IMR-90 (cell line): Measurements from ENCODE around the gene IFRD2.

Experiments used
- BHLHE40 ChIP-seq: fragments of 150-350 bp; IDR thresholded peaks from 2 replicates; pipeline ENCODE4 v1.6.1; 2016; ENCODE audit warnings: mild to moderate bottlenecking, low read depth, low read length
- CEBPB ChIP-seq: IDR thresholded peaks from 2 replicates; pipeline ENCODE4 v1.6.1; 2012; ENCODE audit warnings: low read depth, low read length, improper control_type of control experiment
- CHD1 ChIP-seq: IDR thresholded peaks from 2 replicates; pipeline ENCODE4 v1.6.1; 2012; ENCODE audit warnings: low read depth, low read length, improper control_type of control experiment
- CTCF ChIP-seq: conservative IDR thresholded peaks from 2 replicates; pipeline ENCODE4 v1.5.1; 2012; ENCODE audit warnings: mild to moderate bottlenecking, low read depth, low read length, improper control_type of control experiment
- FOS ChIP-seq: fragments of 150-350 bp; IDR thresholded peaks from 2 replicates; pipeline ENCODE4 v1.6.1; 2016; ENCODE audit warnings: low read depth, low read length
- MAFK ChIP-seq: IDR thresholded peaks from 2 replicates; pipeline ENCODE4 v1.6.1; 2012; ENCODE audit warnings: low read depth, low read length, improper control_type of control experiment
- MAZ ChIP-seq: IDR thresholded peaks from 2 replicates; pipeline ENCODE4 v1.6.1; 2012; ENCODE audit warnings: low read depth, mild to moderate bottlenecking, low read length, improper control_type of control experiment, moderate library complexity, borderline replicate concordance
- MXI1 ChIP-seq: IDR thresholded peaks from 2 replicates; pipeline ENCODE4 v1.6.1; 2012; ENCODE audit warnings: low read depth, mild to moderate bottlenecking, low read length, moderate library complexity, borderline replicate concordance
- POLR2A ChIP-seq: IDR thresholded peaks from 2 replicates; pipeline ENCODE4 v1.6.1; 2012; ENCODE audit warnings: mild to moderate bottlenecking, low read depth, low read length
- RAD21 ChIP-seq: IDR thresholded peaks from 2 replicates; pipeline ENCODE4 v1.6.1; 2012; ENCODE audit warnings: low read length, improper control_type of control experiment
- RCOR1 ChIP-seq: IDR thresholded peaks from 2 replicates; pipeline ENCODE4 v1.6.1; 2012; ENCODE audit warnings: mild to moderate bottlenecking, low read length, improper control_type of control experiment; ENCODE audit not compliant: insufficient replicate concordance
- RFX5 ChIP-seq: IDR thresholded peaks from 2 replicates; pipeline ENCODE4 v1.8.0; 2012; ENCODE audit warnings: low read depth, mild to moderate bottlenecking, low read length, moderate library complexity
- SMC3 ChIP-seq: fragments of 150-350 bp; IDR thresholded peaks from 2 replicates; pipeline ENCODE4 v1.6.1; 2016; ENCODE audit warnings: low read depth, mild to moderate bottlenecking, antibody characterized with exemption, low read length, moderate library complexity
- USF2 ChIP-seq: fragments of 150-350 bp; IDR thresholded peaks from 2 replicates; pipeline ENCODE4 v1.6.1; 2017; ENCODE audit warnings: mild to moderate bottlenecking, antibody characterized with exemption, low read length, low read depth

GRCh38 chr3:50278880-50279224, 13.4 kb downstream of the IFRD2 start, which contains the start of gene LSMEM2:
- TF ChIP-seq CTCF (no peak), POLR2A (no peak), MAFK (no peak), USF2 (no peak), FOS (no peak), CEBPB (no peak), RAD21 (no peak), SMC3 (no peak), BHLHE40 (no peak), RFX5 (no peak), MAZ (no peak), RCOR1 (no peak), CHD1 (no peak), MXI1 (no peak)
